Activated CD8-positive, alpha-beta memory T cell treated with anti-CD3 and anti-CD28 coated beads, Interleukin-2, amount 50 U/mL, for 24 hours (primary cell): ENCODE results near the gene PDE4C.

Experiments used
- DNase-seq: peaks from one replicate; pipeline ENCODE4 v3.0.0-alpha.2; 2020; ENCODE audit errors: extremely low read depth

PDE4C gene

DNA sequence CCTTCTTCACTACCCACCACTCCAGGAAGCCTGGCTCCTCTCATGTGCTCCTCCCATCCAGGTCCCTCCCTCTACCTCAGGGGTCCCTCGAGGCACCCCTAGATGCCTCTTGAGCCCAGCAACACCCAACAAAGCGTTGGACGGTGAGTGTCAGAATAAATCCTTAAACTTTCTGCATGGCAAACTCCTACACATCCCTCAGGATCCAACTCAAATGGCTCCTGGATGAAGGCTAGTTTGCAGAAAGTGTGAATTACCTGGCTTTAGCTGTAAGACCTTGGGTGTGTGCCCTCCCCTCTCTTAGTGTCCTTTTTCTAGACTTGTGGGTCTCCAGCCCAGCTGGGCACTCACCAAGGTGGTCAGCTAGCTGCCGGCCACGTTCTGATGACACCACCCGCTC, 27.9 kb downstream of the PDE4C start:
- DNase-seq, result no peak

DNA sequence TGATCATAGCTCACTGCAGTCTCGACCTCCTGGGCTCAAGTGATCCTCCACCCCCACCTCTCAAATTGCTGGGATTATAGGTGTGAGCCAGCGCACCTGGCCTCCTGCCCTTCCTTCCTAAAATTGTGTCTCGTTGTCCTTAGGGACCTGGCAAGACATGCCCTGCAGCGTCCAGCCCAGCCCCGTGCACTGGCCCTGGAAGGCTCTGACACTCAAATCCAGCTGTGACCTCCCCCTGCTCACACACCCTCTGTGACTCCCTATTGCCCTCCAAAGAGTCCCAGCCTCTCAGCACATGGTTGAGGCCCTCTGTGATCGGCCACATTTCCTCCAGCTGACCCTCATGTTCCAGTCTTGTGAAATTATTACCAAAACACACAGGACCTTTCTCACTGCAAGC, 28.3 kb downstream of the PDE4C start:
- no peak for DNase-seq

DNA sequence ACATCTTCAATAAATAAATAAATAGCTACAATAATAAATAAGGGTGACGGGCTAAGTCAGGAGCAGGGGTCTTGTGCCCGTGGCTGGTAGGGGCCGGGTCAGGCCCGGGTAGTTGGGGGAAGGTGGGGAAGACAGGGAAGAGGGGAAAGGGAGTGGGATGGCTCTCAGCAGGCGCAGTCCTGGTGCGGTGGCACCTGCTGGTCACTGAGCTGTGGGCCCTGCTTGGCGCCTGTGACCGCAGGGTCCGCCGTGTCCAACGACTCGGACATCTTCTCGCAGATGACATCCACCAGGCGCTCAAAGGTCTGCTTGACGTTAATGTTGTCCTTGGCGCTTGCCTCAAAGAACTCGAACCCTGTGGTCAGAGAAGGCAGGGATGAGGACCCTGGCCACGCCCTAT, 28.9 kb downstream of the PDE4C start:
- no peak for DNase-seq

DNA sequence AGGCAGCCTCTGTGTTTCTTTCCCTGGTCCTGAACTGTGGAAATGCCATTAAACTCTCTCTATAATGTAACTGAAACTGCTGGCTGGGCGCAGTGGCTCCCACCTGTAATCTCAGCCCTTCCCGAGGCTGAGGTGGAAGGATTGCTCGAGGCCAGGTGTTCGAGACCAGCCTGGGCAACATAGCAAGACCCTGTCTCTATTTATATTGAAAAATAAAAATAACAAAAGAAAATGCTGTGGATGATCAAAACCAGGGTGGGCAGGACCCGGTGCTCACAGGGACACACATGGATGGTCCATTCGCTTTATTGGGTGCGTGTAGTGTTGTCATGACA, 29.8 kb downstream of the PDE4C start:
- no peak for DNase-seq

DNA sequence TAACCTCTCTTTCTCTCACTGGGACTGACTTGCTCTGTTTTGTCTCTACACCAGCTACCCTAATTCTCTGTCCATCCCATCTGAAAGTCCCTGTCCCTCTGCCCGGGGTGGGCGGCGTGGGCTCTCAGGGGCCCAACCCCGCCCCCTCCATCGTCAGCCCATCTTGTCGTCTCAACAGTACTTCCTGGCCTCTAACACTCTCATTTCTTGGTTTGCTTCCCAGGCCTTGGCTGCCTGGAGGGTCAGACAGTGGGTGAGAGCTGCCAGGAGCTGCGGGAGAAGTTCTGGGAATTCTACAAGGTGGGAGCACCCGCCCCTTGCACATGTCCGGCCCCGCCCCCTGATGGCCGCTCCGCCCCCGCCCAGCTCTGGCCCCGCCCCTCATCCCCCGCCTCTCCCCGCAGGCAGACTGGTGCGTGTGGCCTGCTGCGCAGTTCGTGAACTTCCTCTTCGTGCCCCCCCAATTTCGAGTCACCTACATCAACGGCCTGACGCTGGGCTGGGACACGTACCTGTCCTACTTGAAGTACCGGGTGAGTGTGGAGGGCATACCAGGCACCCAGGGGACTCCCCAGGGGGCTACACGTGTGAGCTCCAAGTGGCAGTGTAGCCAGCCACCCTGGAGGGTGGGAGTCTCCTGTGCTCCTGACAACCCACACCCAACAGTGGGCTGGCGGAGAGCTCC, 31.5 kb downstream of the PDE4C start:
- DNase-seq, result no peak

DNA sequence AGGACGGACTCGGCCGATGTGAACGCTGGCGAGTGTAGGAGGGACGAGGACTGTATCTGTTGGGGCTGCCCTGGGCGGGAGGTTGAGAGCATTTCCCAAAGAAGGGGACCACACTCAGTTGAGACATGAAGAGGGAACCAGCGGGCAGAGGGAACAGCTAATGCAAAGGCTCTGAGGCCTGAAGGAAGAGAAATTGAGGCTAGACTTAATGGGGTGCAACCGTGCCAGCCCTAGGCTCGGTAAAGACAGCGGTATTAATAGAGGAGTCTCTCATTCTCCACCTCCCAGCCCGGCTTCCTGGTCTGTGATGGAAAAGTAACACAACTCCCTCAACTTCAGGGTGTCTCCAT, 32.1 kb downstream of the PDE4C start:
- DNase-seq, result no peak

DNA sequence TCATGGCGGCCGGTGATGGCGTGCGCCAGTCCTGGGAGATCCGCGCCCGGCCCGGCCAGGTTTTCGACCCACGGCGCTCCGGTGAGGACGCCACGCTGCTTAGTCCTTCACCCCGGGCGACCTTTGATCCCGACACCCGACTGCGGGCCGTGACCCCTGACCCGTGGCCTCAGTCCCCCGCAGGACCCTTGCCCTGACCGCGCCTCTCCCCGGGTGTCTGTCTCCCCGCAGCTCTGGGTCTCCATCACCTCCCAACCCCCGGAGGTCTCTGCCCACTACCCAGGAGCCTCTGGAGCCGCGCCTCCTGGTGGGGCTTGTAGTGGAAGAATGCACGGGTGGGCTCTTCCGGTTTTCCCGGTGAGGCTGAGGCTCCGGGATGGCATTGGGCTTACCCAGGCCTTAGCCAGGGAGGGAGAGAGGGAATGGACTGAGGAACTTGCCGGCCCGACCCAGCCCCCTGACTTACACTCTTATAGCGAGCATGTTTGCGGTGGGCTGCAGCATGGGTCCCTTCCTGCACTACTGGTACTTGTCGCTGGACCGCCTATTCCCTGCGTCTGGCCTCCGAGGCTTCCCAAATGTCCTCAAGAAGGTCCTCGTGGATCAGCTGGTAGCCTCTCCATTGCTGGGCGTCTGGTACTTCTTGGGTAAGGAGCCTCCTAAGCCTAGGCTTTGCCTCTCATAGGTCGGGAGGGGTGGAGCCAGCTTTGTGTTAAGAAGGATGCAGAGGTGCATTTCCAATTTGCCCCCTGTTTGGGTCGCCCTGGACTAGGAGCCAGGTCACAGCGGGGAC, 32.7 kb downstream of the PDE4C start:
- DNase-seq, result no peak

DNA sequence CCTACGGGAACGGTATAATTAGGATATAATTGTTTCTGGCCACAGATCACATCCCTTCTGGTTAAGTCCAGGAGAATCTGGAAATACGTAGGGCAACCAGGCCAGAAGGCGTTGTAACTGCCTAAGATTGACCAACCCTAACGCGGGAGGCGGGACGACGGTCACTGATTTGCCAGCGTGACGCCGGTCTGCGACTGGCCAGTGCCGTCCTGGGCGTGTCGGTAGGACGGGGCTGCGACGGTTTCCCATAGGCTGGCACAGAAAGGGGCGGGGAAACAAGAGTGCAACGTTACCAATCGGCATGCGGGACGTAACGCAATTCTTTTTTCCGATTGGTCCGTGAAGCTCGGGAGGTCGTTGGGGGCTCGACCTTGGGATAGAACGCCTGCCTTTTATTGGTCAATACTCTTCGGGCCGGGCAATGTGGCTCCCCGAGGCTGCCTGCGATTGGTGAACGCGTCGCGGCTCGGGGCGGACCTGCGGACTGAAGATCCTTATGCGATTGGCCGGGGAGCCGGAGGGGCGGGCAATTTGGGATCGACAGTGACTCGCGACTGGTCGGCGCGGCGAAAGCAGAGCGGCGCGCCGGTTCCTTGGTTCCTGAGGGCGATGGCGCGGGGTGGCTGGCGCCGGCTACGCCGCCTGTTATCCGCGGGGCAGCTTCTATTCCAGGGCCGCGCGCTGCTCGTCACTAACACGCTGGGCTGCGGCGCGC, 33.4 kb downstream of the PDE4C start, which contains the start of gene MPV17L2:
TSS of gene MPV17L2 (plus strand) at position 546 of the 715 bp plus-strand sequence. CDS start at position 610, 64 bp downstream.
- peak; percentile 96 for DNase-seq

DNA sequence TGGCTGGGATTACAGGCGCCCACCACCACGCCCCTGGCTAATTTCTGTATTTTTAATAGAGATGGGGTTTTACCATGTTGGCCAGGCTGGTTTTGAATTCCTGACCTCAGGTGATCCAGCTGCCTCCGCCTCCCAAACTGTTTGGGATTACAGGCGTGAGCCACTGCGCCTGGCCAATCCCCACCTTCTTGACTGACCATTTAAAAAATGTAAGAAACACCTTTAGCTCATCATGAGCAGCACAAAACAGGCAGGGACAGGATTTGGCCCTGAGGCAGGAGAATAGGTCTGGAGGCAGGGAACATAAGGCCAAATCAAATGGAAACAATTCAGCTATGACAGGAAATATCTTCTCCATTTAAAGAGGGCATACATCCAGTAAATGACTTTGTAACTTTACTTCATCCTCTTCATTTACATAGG, 34.6 kb downstream of the PDE4C start:
- no peak for DNase-seq

DNA sequence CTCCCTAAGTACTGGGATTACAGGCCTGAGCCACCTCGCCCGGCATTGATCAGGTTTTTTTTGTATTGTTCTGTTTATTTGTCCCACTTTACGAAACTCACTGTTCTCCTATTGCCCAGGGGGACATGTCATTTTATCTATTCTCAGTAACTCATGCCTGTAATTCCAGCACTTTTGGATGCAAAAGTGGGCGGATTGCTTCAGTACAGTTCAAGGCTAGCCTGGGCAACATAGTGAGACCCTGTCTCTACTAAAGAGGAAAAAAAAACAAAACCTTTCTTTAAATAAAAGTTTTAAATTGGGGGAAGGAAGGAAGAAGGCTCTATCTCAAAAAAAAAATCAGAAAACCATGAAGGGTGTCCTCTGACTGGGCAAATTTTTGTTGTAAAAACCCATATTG, 36.0 kb downstream of the PDE4C start:
- no peak for DNase-seq

DNA sequence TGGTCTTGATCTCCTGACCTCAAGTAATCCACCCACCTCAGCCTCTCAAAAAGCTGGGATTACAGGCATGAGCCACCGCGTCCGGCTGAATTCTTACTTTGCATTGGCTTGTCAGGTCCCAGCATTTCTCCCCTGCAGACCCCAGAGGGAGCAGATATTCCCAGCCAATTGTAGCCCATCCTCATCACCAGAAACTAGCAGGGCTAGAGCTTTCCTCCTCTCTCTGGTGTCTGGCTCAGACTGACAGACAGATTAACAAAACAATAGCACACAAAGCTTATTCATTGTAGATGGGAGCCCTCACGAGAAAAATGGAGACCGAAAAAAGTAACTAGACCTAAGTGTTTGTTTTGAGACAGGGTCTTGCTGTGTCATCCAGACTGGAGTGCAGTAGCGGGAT, 40.7 kb downstream of the PDE4C start:
- no peak for DNase-seq

DNA sequence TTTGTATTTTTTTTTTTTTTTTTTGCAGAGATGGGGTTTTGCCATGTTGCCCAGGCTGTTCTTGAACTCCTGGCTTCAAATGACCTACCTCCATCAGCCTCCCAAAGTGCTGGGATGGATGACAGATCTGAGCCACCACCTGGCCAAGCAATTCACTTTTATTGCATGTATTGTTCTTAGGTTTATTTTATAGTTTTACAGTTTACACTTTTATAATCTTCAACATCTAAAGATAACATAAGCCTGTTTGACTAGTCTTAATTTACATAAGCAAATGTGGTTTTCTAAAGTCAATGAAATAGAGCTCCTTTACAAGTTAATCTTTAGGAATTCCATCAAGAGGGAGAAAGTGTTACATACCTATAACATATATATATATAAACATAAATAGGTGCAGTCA, 42.7 kb downstream of the PDE4C start:
- DNase-seq, result no peak

DNA sequence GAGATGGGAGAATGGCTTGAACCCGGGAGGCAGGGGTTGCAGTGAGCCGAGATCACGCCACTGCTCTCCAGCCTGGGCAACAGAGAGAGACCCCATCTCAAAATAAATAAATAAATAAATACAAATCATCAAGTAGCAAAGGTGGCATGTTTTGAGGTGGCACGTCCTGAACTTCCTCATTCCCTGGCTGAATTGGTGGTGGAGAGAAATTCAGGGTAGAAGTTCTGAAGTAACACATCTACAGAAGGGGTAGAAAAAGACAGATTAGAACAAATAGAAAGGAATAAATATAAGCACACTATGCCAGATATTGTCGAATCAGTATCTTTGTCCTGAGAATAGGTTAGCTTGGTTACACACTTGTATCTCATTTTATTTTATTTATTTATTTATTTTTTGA, 46.3 kb downstream of the PDE4C start:
- no peak for DNase-seq

DNA sequence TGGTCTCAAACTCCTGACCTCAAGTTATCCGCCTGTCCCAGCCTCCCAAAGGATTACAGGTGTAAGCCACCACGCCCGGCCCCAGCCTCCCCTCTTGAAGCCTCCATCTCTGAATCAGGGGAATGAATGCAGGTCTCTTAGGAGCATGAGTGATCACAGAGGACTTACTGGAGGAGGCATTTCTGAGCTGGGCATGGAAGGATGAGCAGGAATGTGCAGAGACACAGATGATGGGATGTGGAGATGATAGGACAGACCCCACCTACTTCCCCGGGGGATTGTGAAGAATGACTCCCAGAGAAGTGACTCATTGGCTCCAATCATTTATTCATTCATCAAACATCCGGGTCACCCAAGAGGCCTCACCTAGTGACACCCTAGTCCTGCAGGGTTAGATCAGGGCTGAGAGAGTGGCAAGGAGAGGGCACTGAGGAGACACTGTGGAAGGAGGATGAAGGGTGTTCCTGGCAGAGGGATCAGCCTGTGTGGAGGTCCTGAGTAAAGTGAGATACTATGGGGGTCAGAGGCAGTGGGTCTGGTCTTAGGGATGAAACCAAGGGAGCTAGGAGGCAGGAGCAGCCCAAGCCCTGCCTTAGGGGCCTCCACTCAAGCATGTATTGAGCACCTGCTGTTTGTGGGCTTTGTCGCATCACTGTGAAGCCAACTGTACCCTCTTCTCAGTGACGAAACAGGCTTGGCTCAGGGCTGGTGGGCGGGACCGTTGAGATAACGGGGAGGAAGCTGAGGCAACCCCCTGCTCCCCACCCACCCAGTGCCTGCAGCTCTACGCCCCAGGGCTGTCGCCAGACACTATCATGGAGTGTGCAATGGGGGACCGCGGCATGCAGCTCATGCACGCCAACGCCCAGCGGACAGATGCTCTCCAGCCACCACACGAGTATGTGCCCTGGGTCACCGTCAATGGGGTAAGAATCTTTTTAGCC, 49.6 kb downstream of the PDE4C start:
- DNase-seq, result no peak

DNA sequence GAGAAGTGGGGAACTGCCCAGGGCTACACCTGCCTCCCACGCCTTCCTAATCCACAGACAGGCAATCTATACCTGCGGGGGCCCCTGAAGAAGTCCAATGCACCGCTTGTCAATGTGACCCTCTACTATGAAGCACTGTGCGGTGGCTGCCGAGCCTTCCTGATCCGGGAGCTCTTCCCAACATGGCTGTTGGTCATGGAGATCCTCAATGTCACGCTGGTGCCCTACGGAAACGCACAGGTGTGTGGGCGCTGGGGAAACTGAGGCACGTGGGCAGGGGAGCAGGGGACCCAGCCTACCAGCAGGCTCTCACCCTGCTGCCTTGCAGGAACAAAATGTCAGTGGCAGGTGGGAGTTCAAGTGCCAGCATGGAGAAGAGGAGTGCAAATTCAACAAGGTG, 51.3 kb downstream of the PDE4C start:
- DNase-seq, result no peak
